HCT116 (cell line): ENCODE data around the gene FAM98B. TPM values are rescaled to one million over a fixed set of nuclear protein-coding genes. Genes with fewer than 3 reads are reported as not detected.

Experiments
- ATAC-seq: fragments of 200-7000 bp; cut with Tn5 transposase; 2 replicates; pipeline ENCODE4 v1.9.1; 2020; ENCODE audit warnings: mild to moderate bottlenecking, moderate library complexity
- BruUV-seq: library from RNA; stranded (reverse); fragments of 400-500 nt; replicated peaks from 2 replicates; lab custom pipeline; 2021; lab: Mats Ljungman, UMichigan
- CTCF ChIA-PET: fragments of 300-600 bp; sonication (Branson Sonifier 250); formaldehyde crosslinking; loops from one replicate; lab custom pipeline; 2021; ENCODE audit warnings: antibody characterized with exemption; lab: Charles Lee
- POLR2A ChIA-PET: fragments of 300-600, 350-600 bp; sonication (Branson Sonifier 250); formaldehyde crosslinking; loops from one replicate; lab custom pipeline; 2021; ENCODE audit warnings: antibody characterized with exemption; lab: Charles Lee
- RAD21 ChIA-PET, 2 experiments: fragments of 300-600 bp; sonication (Branson Sonifier 250); formaldehyde crosslinking; loops; one replicate each; lab custom pipeline; 2023; ENCODE audit warnings: low total read pairs in 2 of 2; ENCODE audit not compliant: uncharacterized antibody in 2 of 2, unreplicated experiment in 2 of 2, low non-redundant PET in 1 of 2; lab: Charles Lee
- DNase-seq: peaks from one replicate; pipeline ENCODE4 v3.0.0-alpha.2; 2010; ENCODE audit warnings: low read depth, low spot score
- H2AFZ ChIP-seq: fragments of 200-600 bp; shearing (Covaris generic), sonication (generic); 2 replicates; pipeline ENCODE4 v1.6.1; 2017; ENCODE audit warnings: low read depth, mixed run types, mixed read lengths, antibody characterized with exemption, low read length; ENCODE audit not compliant: poor library complexity, severe bottlenecking
- H3K27ac ChIP-seq: 2 replicates; pipeline ENCODE4 v1.5.1; 2012; ENCODE audit warnings: low read depth, low read length
- H3K27me3 ChIP-seq: fragments of 200-600 bp; sonication (generic); 2 replicates; pipeline ENCODE4 v1.6.1; 2016; ENCODE audit warnings: mixed run types, low read length, mixed read lengths; ENCODE audit not compliant: insufficient read depth
- H3K36me3 ChIP-seq, 2 experiments: fragments of 200-500 bp in 1 of 2; fragments of 200-600 bp in 1 of 2; sonication (Bioruptor generic) in 1 of 2; sonication (generic) in 1 of 2; 2 replicates each; pipeline versions ENCODE4 v1.5.1 to v1.6.1; 2014 to 2016; ENCODE audit warnings: low read length in 2 of 2, inconsistent platforms in 1 of 2, mixed read lengths in 1 of 2, mixed run types in 1 of 2; ENCODE audit not compliant: insufficient read depth in 2 of 2, control insufficient read depth in 1 of 2
- H3K4me1 ChIP-seq, 2 experiments: fragments of 200-600 bp in 1 of 2; sonication (generic) in 1 of 2; 2 replicates each; pipeline versions ENCODE4 v1.5.1 to v1.6.1; 2012 to 2017; ENCODE audit warnings: low read length in 2 of 2, inconsistent platforms in 1 of 2, mild to moderate bottlenecking in 1 of 2, mixed read lengths in 1 of 2, mixed run types in 1 of 2, moderate library complexity in 1 of 2; ENCODE audit not compliant: insufficient read depth in 2 of 2, control insufficient read depth in 1 of 2
- H3K4me2 ChIP-seq: fragments of 200-600 bp; sonication (generic); 2 replicates; pipeline ENCODE4 v1.6.1; 2017; ENCODE audit warnings: mixed run types, low read length, mixed read lengths
- H3K4me3 ChIP-seq, 2 experiments: fragments of 200-600 bp in 1 of 2; sonication (generic) in 1 of 2; replicated peaks in 1 of 2; 2 replicates each; pipeline ENCODE4 v1.5.1; 2011 to 2016; ENCODE audit warnings: low read length in 2 of 2, control low read depth in 1 of 2, low read depth in 1 of 2, mild to moderate bottlenecking in 1 of 2, mixed read lengths in 1 of 2, mixed run types in 1 of 2
- H3K79me2 ChIP-seq: fragments of 200-600 bp; sonication (generic); 2 replicates; pipeline ENCODE4 v1.6.1; 2017; ENCODE audit warnings: mild to moderate bottlenecking, mixed run types, low read length, moderate library complexity, mixed read lengths; ENCODE audit not compliant: insufficient read depth
- H3K9ac ChIP-seq: fragments of 200-600 bp; sonication (generic); 2 replicates; pipeline ENCODE4 v1.6.1; 2016; ENCODE audit warnings: low read length, mixed read lengths
- H3K9me2 ChIP-seq: fragments of 200-600 bp; sonication (generic), shearing (Covaris generic); 2 replicates; pipeline ENCODE4 v1.6.1; 2017; ENCODE audit warnings: mixed run types, mild to moderate bottlenecking, moderate library complexity; ENCODE audit not compliant: insufficient read depth
- H3K9me3 ChIP-seq, 2 experiments: fragments of 200-500 bp in 1 of 2; fragments of 200-600 bp in 1 of 2; sonication (Bioruptor generic) in 1 of 2; sonication (generic) in 1 of 2; 2 replicates each; pipeline ENCODE4 v1.6.1; 2014 to 2017; ENCODE audit warnings: low read length in 2 of 2, mixed read lengths in 2 of 2, inconsistent platforms in 1 of 2, low read depth in 1 of 2, mild to moderate bottlenecking in 1 of 2, mixed run types in 1 of 2, moderate library complexity in 1 of 2; ENCODE audit not compliant: control insufficient read depth in 1 of 2, insufficient read depth in 1 of 2
- H4K20me1 ChIP-seq: fragments of 200-600 bp; sonication (generic), shearing (Covaris generic); 2 replicates; pipeline ENCODE4 v1.6.1; 2017; ENCODE audit warnings: mixed run types, mild to moderate bottlenecking, moderate library complexity; ENCODE audit not compliant: insufficient read depth
- ATF3 ChIP-seq: IDR thresholded peaks from 2 replicates; pipeline ENCODE4 v1.6.1; 2012
- CEBPB ChIP-seq: IDR thresholded peaks from 2 replicates; pipeline ENCODE4 v1.6.1; 2012; ENCODE audit warnings: low read depth
- EGR1 ChIP-seq: IDR thresholded peaks from 2 replicates; pipeline ENCODE4 v1.6.1; 2012; ENCODE audit warnings: low read depth
- ELF1 ChIP-seq: IDR thresholded peaks from 2 replicates; pipeline ENCODE4 v1.6.1; 2012; ENCODE audit warnings: low read depth, borderline replicate concordance
- EZH2 ChIP-seq: fragments of 200-600 bp; sonication (generic); IDR thresholded peaks from 2 replicates; pipeline ENCODE4 v1.6.1; 2017; ENCODE audit warnings: antibody characterized with exemption, mixed run types
- FOSL1 ChIP-seq: IDR thresholded peaks from 2 replicates; pipeline ENCODE4 v1.6.1; 2012; ENCODE audit warnings: low read depth
- JUND ChIP-seq: IDR thresholded peaks from 2 replicates; pipeline ENCODE4 v1.6.1; 2012
- MAX ChIP-seq: IDR thresholded peaks from 2 replicates; pipeline ENCODE4 v1.6.1; 2012
- RAD21 ChIP-seq: IDR thresholded peaks from 2 replicates; pipeline ENCODE4 v1.6.1; 2012; ENCODE audit warnings: low read depth, mild to moderate bottlenecking
- SIN3A ChIP-seq: IDR thresholded peaks from 2 replicates; pipeline ENCODE4 v1.6.1; 2012; ENCODE audit warnings: low read depth
- TCF7L2 ChIP-seq: IDR thresholded peaks from 2 replicates; pipeline ENCODE4 v1.7.0; 2011; ENCODE audit warnings: borderline replicate concordance, inconsistent platforms; ENCODE audit not compliant: insufficient read depth, insufficient read length; ENCODE audit errors: extremely low read depth
- ZBTB33 ChIP-seq: IDR thresholded peaks from 2 replicates; pipeline ENCODE4 v1.6.1; 2011; ENCODE audit warnings: mild to moderate bottlenecking, low read length, moderate library complexity; ENCODE audit not compliant: insufficient replicate concordance; ENCODE audit errors: extremely low read depth
- ZFX ChIP-seq: fragments of 450-650 bp; IDR thresholded peaks from 2 replicates; pipeline ENCODE4 v1.6.1; 2017
- intact Hi-C: fragments of 100-400 bp; cut with micrococcal nuclease; formaldehyde crosslinking; loops from 2 replicates; pipeline ENCODE4 v1.10.0; 2022
- total RNA-seq: library from RNA; stranded (reverse); gene quantifications from one replicate; pipeline ENCODE4 v1.2.1, GENCODE V29; 2021; ENCODE audit not compliant: unreplicated experiment

FAM98B gene
- total RNA-seq, 1 experiment from 2014 or later = 44.3 TPM

- no peak overlapping the region for H3K4me3 ChIP-seq
- no peak overlapping the region for H3K9ac ChIP-seq
- ChIA-PET RAD21 (no interaction called here), POLR2A (no interaction called here), CTCF (no interaction called here)
- no peak overlapping the region for H2AFZ ChIP-seq
- ATAC-seq (no peak), DNase-seq (no peak)
- H3K36me3 ChIP-seq = peaks cover 14 to 17% of the 10 kb centered on the region in 2 experiments
- BruUV-seq = no TSS peak
- no peaks in the 10 kb centered on the region; the same call in 1 of the 2 replicates for H3K79me2 ChIP-seq
- H4K20me1 ChIP-seq = no peaks in the 10 kb centered on the region; the same call in 1 of the 2 replicates
- H3K27me3 ChIP-seq = no peaks in the 10 kb centered on the region
- H3K27ac ChIP-seq = no peak overlapping the region
- H3K9me3 ChIP-seq = no peaks in the 10 kb centered on the region
- H3K4me2 ChIP-seq = no peak overlapping the region
- no peaks in the 10 kb centered on the region for H3K9me2 ChIP-seq
- H3K4me1 ChIP-seq = no peaks in the 10 kb centered on the region
- TF ChIP-seq CEBPB (no peak), ZFX (no peak), ZBTB33 (no peak)
- intact Hi-C loops = no loop called here
Observed at GRCh38 chr15:38481761-38482160, 27.8 kb downstream of the FAM98B start.

- H3K27me3 ChIP-seq = no peaks in the 10 kb centered on the region
- RAD21 ChIA-PET = no interaction called here
- intact Hi-C loops = no loop called here
- H3K4me1 ChIP-seq = no peaks in the 10 kb centered on the region
- ATAC-seq (no peak), DNase-seq (no peak)
- H3K27ac ChIP-seq = no peak overlapping the region
- no peaks in the 10 kb centered on the region; the same call in 1 of the 2 replicates for H3K79me2 ChIP-seq
- no peak overlapping the region for H3K4me2 ChIP-seq
- POLR2A ChIA-PET = no interaction called here
- no peak overlapping the region for H3K9ac ChIP-seq
- no peak overlapping the region for H2AFZ ChIP-seq
- H3K9me3 ChIP-seq = no peaks in the 10 kb centered on the region
- no TSS peak for BruUV-seq
- no peaks in the 10 kb centered on the region; the same call in 1 of the 2 replicates for H4K20me1 ChIP-seq
- CTCF ChIA-PET = no interaction called here
- H3K4me3 ChIP-seq = no peak overlapping the region
- no peaks in the 10 kb centered on the region for H3K9me2 ChIP-seq
- H3K36me3 ChIP-seq = peaks cover 9 to 14% of the 10 kb centered on the region in 2 experiments
- TF ChIP-seq SIN3A = no peak
- TF ChIP-seq ZBTB33 = no peak
- no peak for TF ChIP-seq RAD21
- no peak for TF ChIP-seq ELF1
- TF ChIP-seq EZH2 = no peak
- no peak for TF ChIP-seq FOSL1
- TF ChIP-seq JUND = no peak
- no peak for TF ChIP-seq MAX
- TF ChIP-seq TCF7L2 = no peak
- no peak for TF ChIP-seq EGR1
- no peak for TF ChIP-seq ATF3
Observed at GRCh38 chr15:38482572-38482971, 28.6 kb downstream of the FAM98B start.
